K562 (cell line): ENCODE measurements around the gene GSTA2. TPM values are rescaled to one million over a fixed set of nuclear protein-coding genes. Genes with fewer than 3 reads are reported as not detected.
"Not testable (repeated sequence)": the region's sequence is repeated elsewhere in the genome, so short reads cannot be mapped to it uniquely, and the experiment has no call there.

Experiments used
- ATAC-seq: fragments of 200-7000 bp; cut with Tn5 transposase; 3 replicates; pipeline ENCODE4 v1.9.1; 2020; ENCODE audit warnings: moderate library complexity
- BruUV-seq: library from RNA; stranded (reverse); fragments of 400-500 nt; replicated peaks from 2 replicates; lab custom pipeline; 2021; lab: Mats Ljungman, UMichigan
- CTCF ChIA-PET: fragments of 300-600 bp; formaldehyde crosslinking; extraction: SDS; loops from one replicate; lab custom pipeline; 2021; ENCODE audit warnings: low intra/inter-chr PET ratio; lab: Yijun Ruan, JAX
- POLR2A ChIA-PET: fragments of 300-600, 350-650 bp; sonication (Branson Sonifier 250); formaldehyde crosslinking; extraction: SDS; loops from one replicate; lab custom pipeline; 2021; ENCODE audit warnings: antibody characterized with exemption, inconsistent platforms; lab: Yijun Ruan, JAX
- DNase-seq, 4 experiments: peaks; one replicate each; pipeline versions ENCODE4 v3.0.0 to v3.0.0-alpha.2; 2011 to 2018; ENCODE audit warnings: low spot score in 3 of 4, mixed read lengths in 3 of 4; ENCODE audit errors: extremely low read depth in 1 of 4
- FAIRE-seq: peaks from 2 replicates; lab custom pipeline; 2011; peaks lifted over from hg19 to GRCh38; lab: Jason Lieb, UNC
- H2AFZ ChIP-seq: 2 replicates; pipeline ENCODE4 v1.6.0; 2011; ENCODE audit warnings: low read depth, low read length, control low read depth, inconsistent platforms
- H3K27ac ChIP-seq: fragments of 200-600 bp; 3 replicates; pipeline ENCODE4 v1.8.0; 2011; ENCODE audit warnings: low read depth, mild to moderate bottlenecking, control low read depth, inconsistent platforms, low read length, moderate library complexity, mixed read lengths; ENCODE audit errors: extremely low read depth
- H3K27me3 ChIP-seq, 2 experiments: fragments of 300-600 bp in 1 of 2; 2 replicates in 1 of 2; 3 replicates in 1 of 2; pipeline versions ENCODE4 v1.6.0 to v1.8.0; 2011; ENCODE audit warnings: inconsistent platforms in 2 of 2, low read length in 2 of 2, mild to moderate bottlenecking in 1 of 2, mixed read lengths in 1 of 2, moderate library complexity in 1 of 2; ENCODE audit not compliant: control insufficient read depth in 2 of 2, insufficient read depth in 2 of 2
- H3K36me3 ChIP-seq: fragments of 300-600 bp; 3 replicates; pipeline ENCODE4 v1.8.0; 2011; ENCODE audit warnings: mild to moderate bottlenecking, low read length, inconsistent platforms; ENCODE audit not compliant: control insufficient read depth, insufficient read depth
- H3K4me1 ChIP-seq, 2 experiments: fragments of 200-600 bp in 1 of 2; replicated peaks in 1 of 2; 2 replicates in 1 of 2; 3 replicates in 1 of 2; pipeline versions ENCODE4 v1.5.1 to v1.8.0; 2011; ENCODE audit warnings: inconsistent platforms in 2 of 2, low read length in 2 of 2, mild to moderate bottlenecking in 1 of 2, mixed read lengths in 1 of 2, moderate library complexity in 1 of 2; ENCODE audit not compliant: control insufficient read depth in 2 of 2, insufficient read depth in 2 of 2
- H3K4me2 ChIP-seq: 2 replicates; pipeline ENCODE4 v1.6.1; 2011; ENCODE audit warnings: low read length, control low read depth, inconsistent platforms, mixed read lengths; ENCODE audit not compliant: insufficient read depth
- H3K4me3 ChIP-seq: fragments of 200-600 bp; sonication (generic), shearing (Covaris generic); 2 replicates; pipeline ENCODE4 v1.5.1; 2016; ENCODE audit warnings: control low read depth, inconsistent platforms
- H3K79me2 ChIP-seq: fragments of 200-600 bp; 3 replicates; pipeline ENCODE4 v1.8.0; 2011; ENCODE audit warnings: low read length, inconsistent platforms; ENCODE audit not compliant: control insufficient read depth, insufficient read depth
- H3K9ac ChIP-seq, 2 experiments: 2 replicates each; pipeline versions ENCODE4 v1.6.0 to v1.6.1; 2011; ENCODE audit warnings: low read depth in 2 of 2, low read length in 2 of 2, control low read depth in 1 of 2, inconsistent platforms in 1 of 2, mild to moderate bottlenecking in 1 of 2, mixed read lengths in 1 of 2; ENCODE audit not compliant: insufficient read depth in 1 of 2
- H3K9me1 ChIP-seq: one replicate; pipeline ENCODE4 v1.6.0; 2011; ENCODE audit warnings: inconsistent platforms, mild to moderate bottlenecking, low read length, moderate library complexity; ENCODE audit not compliant: control insufficient read depth, insufficient read depth
- H3K9me3 ChIP-seq: replicated peaks from 2 replicates; pipeline ENCODE4 v1.5.1; 2011; ENCODE audit warnings: low read depth, low read length, inconsistent platforms; ENCODE audit not compliant: control insufficient read depth, insufficient read depth
- H4K20me1 ChIP-seq: replicated peaks from 2 replicates; pipeline ENCODE4 v1.6.1; 2011; ENCODE audit warnings: low read length, inconsistent platforms, mixed read lengths; ENCODE audit not compliant: control insufficient read depth, insufficient read depth
- SIN3B ChIP-seq: fragments of 450-650 bp; IDR thresholded peaks from 2 replicates; pipeline ENCODE4 v1.6.1; 2017; ENCODE audit warnings: low read depth, mild to moderate bottlenecking, moderate library complexity
- TCF7 ChIP-seq: sonication (generic); IDR thresholded peaks from 2 replicates; pipeline ENCODE4 v1.6.1; 2016; ENCODE audit warnings: antibody characterized with exemption, borderline replicate concordance
- ZNF165 ChIP-seq: fragments of 250-450 bp; sonication (Bioruptor Pico); IDR thresholded peaks from 2 replicates; pipeline ENCODE4 v1.4.0; 2020; ENCODE audit warnings: borderline replicate concordance
- ZNF217 ChIP-seq: sonication (generic); formaldehyde crosslinking; IDR thresholded peaks from 2 replicates; pipeline ENCODE4 v1.8.0; 2022; ENCODE audit warnings: mild to moderate bottlenecking, missing genetic modification reagents
- WGBS: fragments of 100-300 bp; shearing (Covaris generic); methylation state at CpG from one replicate; pipeline ENCODE4 v1.1.6; 2016; ENCODE audit warnings: low coverage, mixed read lengths; ENCODE audit not compliant: insufficient coverage; ENCODE audit errors: missing lambda C conversion rate; 5-methylcytosine and 5-hydroxymethylcytosine counted together
- in situ Hi-C: fragments of 300-500 bp; cut with MboI; formaldehyde crosslinking; loops from 4 replicates; pipeline ENCODE4 v1.15.0; 2018; ENCODE audit warnings: inconsistent platforms, mixed read lengths
- intact Hi-C: fragments of 100-400 bp; cut with micrococcal nuclease; formaldehyde crosslinking; loops from 2 replicates; pipeline ENCODE4 v1.14.2; 2022
- polyA plus RNA-seq, 8 experiments: library from polyadenylated mRNA; depleted of rRNA in 4 of 8; stranded (reverse) in 5 of 8; unstranded in 3 of 8; fragments of >200 nt; fragmentation: Nextera tagmentation in 2 of 8; fragmentation: Illumina TruSeq in 1 of 8; extraction: Ambion mirVana in 2 of 8; extraction: Trizol in 1 of 8; gene quantifications; 2 replicates each; pipeline versions ENCODE4 v1.2.1 to v1.2.3, GENCODE V29; 2011 to 2014; ENCODE audit warnings: inconsistent platforms in 1 of 8, missing spikeins in 1 of 8
- total RNA-seq, 7 experiments: library from RNA; depleted of rRNA in 6 of 7; stranded (reverse); fragments of >200 nt in 6 of 7; fragmentation: Illumina TruSeq in 2 of 7; extraction: Trizol in 2 of 7; gene quantifications; 2 replicates each; pipeline versions ENCODE4 v1.2.1 to v1.2.3, GENCODE V29; 2011 to 2021; ENCODE audit warnings: low replicate concordance in 1 of 7
- TF ChIP-seq, protein P1 (sequence below): IDR thresholded peaks from 2 replicates; pipeline ENCODE4 v1.6.1; 2014; ENCODE audit warnings: antibody characterized with exemption

The GSTA2 gene
- total and polyA plus RNA-seq, 9 of the 15 experiments (the other 6 are each of a cell fraction or from before 2014, with no cell fraction given), result 0.11 to 0.24 (median 0.14) TPM; not detected in 3

DNA sequence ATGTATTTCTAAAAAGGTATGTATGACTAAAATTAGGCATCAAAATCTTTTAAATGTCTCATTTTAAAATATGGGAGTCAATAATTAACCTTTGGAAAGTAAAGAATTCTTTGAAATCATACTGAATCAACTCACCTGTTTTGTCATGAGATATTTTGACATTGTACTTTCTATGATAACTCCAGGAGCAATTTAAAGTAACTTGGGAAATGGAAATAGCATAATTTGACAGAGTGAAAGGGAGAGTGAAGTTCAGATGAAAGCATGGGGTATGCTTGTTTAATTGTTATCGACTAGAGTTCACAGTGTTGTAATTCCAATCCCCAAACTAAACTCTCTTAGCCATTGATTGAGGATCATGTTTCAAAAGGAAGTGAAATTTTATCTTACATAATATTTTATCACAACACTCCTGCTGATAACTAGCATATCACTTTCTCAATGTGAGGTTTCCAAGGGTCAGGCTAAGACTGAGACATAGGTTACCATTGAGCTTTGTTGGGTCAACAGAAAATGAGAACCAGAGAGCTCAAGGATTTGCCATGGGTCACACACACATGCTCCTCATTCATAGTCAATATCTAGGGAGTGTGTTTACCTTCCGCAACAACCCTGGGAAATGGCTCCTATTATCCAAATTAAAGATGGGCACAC lies 38.0 kb upstream of the GSTA2 start:
- ATAC-seq (no peak), FAIRE-seq (no peak), DNase-seq (no peak)
- intact Hi-C loops, result no loop called here
- Histone ChIP-seq H2AFZ (no peak overlapping the region), H3K9ac (no peak overlapping the region), H3K4me3 (no peak overlapping the region), H3K9me3 (no peaks in the 10 kb centered on the region), H3K79me2 (no peaks in the 10 kb centered on the region), H3K4me2 (no peak overlapping the region), H4K20me1 (no peaks in the 10 kb centered on the region), H3K9me1 (no peaks in the 10 kb centered on the region), H3K4me1 (no peaks in the 10 kb centered on the region), H3K27me3 (no peaks in the 10 kb centered on the region; a peak in 1 of 5 replicates), H3K36me3 (no peaks in the 10 kb centered on the region), H3K27ac (no peak overlapping the region)
- TF ChIP-seq TCF7, result no peak
- TF ChIP-seq ZNF165 (CRISPR knock-in tag), result no peak
- no peak for TF ChIP-seq ZNF217 (CRISPR knock-in tag)
- TF ChIP-seq SIN3B, result no peak
- TF ChIP-seq, protein P1, sequence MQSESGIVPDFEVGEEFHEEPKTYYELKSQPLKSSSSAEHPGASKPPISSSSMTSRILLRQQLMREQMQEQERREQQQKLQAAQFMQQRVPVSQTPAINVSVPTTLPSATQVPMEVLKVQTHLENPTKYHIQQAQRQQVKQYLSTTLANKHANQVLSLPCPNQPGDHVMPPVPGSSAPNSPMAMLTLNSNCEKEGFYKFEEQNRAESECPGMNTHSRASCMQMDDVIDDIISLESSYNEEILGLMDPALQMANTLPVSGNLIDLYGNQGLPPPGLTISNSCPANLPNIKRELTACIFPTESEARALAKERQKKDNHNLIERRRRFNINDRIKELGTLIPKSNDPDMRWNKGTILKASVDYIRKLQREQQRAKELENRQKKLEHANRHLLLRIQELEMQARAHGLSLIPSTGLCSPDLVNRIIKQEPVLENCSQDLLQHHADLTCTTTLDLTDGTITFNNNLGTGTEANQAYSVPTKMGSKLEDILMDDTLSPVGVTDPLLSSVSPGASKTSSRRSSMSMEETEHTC, result no peak
- BruUV-seq, result no TSS peak
- CTCF ChIA-PET, result interaction anchor here (0.6 kb wide), 1 partner anchor 78 kb away, joined by 3 read pairs; no protein-coding TSS in a partner anchor
- in situ Hi-C loops, result no loop called here
- POLR2A ChIA-PET, result no interaction called here
- WGBS, result 6% methylated on average over 2 of the region's 2 CpGs

DNA sequence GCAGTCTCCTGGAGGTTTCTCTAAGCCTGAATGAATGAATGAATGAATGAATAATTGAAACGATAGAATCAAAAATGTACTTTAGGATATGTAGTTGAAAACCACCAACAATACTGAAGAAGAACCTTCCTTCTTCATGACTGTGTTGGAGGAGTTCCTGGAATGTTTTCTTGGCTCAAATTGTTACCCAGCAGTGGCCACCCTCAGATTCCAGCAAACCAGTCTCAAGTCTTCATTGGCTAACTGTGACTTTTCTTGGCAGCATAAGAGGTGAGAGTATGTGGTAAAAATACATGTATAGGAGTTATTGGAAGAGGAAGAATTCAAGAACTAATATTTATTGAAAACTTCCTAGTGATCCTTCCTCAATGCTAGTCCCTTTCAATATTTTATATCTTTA lies 36.0 kb upstream of the GSTA2 start:
- 0% methylated on average over 1 of the region's 1 CpG for whole genome bisulfite sequencing
- H3K9me1 ChIP-seq, H2AFZ ChIP-seq, H3K79me2 ChIP-seq, H4K20me1 ChIP-seq, POLR2A ChIA-PET, H3K27ac ChIP-seq, CTCF ChIA-PET, DNase-seq, H3K4me3 ChIP-seq, BruUV-seq, H3K9ac ChIP-seq, H3K36me3 ChIP-seq, intact Hi-C loops, FAIRE-seq, in situ Hi-C loops, ATAC-seq, H3K4me1 ChIP-seq, H3K4me2 ChIP-seq, H3K9me3 ChIP-seq, H3K27me3 ChIP-seq: not testable (repeated sequence)

DNA sequence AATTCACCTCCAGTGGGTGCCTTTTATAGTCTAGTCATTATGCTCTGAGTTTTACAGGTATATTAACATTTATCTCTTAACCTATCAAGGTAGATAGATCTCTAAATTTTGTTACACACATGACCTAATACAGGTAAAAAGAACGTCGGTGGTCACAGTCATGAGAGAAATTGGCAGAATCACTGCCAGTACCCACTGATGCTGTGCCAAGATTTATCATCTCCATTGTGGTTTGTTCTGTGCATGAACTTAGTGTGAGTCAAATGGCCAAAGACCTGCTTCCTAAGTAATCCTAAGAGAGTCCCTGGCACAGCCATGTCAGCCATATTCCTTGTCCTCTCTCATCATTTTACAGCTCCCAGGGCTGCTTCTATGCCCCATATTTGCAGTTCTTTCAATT lies 31.1 kb upstream of the GSTA2 start:
- H2AFZ ChIP-seq, POLR2A ChIA-PET, H3K9me3 ChIP-seq, FAIRE-seq, BruUV-seq, H3K9ac ChIP-seq, H3K4me3 ChIP-seq, H3K79me2 ChIP-seq, H3K9me1 ChIP-seq, H3K4me2 ChIP-seq, H3K27me3 ChIP-seq, H3K36me3 ChIP-seq, intact Hi-C loops, ATAC-seq, in situ Hi-C loops, H3K4me1 ChIP-seq, DNase-seq, H3K27ac ChIP-seq, H4K20me1 ChIP-seq, CTCF ChIA-PET: not testable (repeated sequence)
- WGBS, result 0% methylated on average over 2 of the region's 2 CpGs
